Inferior parietal cortex (tissue), 1 donor: ENCODE data around the gene HDDC3.

Source experiments
- DNase-seq: peaks from one replicate; pipeline ENCODE4 v3.0.0-alpha.2; 2016; ENCODE audit errors: extremely low spot score

The HDDC3 gene

GRCh38 chr15:90953947-90954711 is 21.8 kb upstream of the HDDC3 start:
- DNase-seq: no peak

- no peak for DNase-seq
These were observed 20.7 kb upstream of the HDDC3 start for GRCh38 chr15:90952901-90953677.

GRCh38 chr15:90950676-90951075 is 18.3 kb upstream of the HDDC3 start:
- no peak for DNase-seq

GRCh38 chr15:90949979-90950675 is 17.8 kb upstream of the HDDC3 start:
- DNase-seq: no peak

- no peak for DNase-seq
These were observed 16.2 kb upstream of the HDDC3 start for GRCh38 chr15:90948506-90948905.

GRCh38 chr15:90947577-90948357 is 15.4 kb upstream of the HDDC3 start:
- no peak for DNase-seq

GRCh38 chr15:90946941-90947576 is 14.7 kb upstream of the HDDC3 start:
- no peak for DNase-seq

- DNase-seq: no peak
These were observed 14.2 kb upstream of the HDDC3 start for GRCh38 chr15:90946538-90946937.

- no peak for DNase-seq
These were observed 12.7 kb upstream of the HDDC3 start for GRCh38 chr15:90945091-90945490.

- DNase-seq: no peak
These were observed 10.2 kb upstream of the HDDC3 start for GRCh38 chr15:90942354-90943120.

- DNase-seq: no peak
These were observed 8.7 kb upstream of the HDDC3 start for GRCh38 chr15:90941038-90941437.

GRCh38 chr15:90939756-90940155 is 7.4 kb upstream of the HDDC3 start:
- DNase-seq: no peak

GRCh38 chr15:90938261-90938660 is 5.9 kb upstream of the HDDC3 start:
- DNase-seq: no peak

- DNase-seq: no peak
These were observed 4.5 kb upstream of the HDDC3 start for GRCh38 chr15:90936823-90937222.

GRCh38 chr15:90934949-90935751 is 2.8 kb upstream of the HDDC3 start, which contains the start of gene UNC45A:
UNC45A (plus strand) TSS chr15:90935285; CDS start chr15:90935325, 40 bp downstream.
- peak; percentile 81 for DNase-seq

- DNase-seq: peak; percentile 86
These were observed 2.1 kb upstream of the HDDC3 start for GRCh38 chr15:90934256-90934948.

- no peak for DNase-seq
These were observed 952 bp upstream of the HDDC3 start for GRCh38 chr15:90933301-90933700.

GRCh38 chr15:90932660-90932991 is 277 bp upstream of the HDDC3 start:
- DNase-seq: no peak

GRCh38 chr15:90931575-90931827 is 848 bp downstream of the HDDC3 start:
- no peak for DNase-seq
